Endothelial cell (in vitro differentiated cells): ENCODE results near the gene ZNF143. TPM values are rescaled to one million over a fixed set of nuclear protein-coding genes. Genes with fewer than 3 reads are reported as not detected.
A peak's percentile ranks its signal among the peaks of the same experiment; 100 is the strongest.

Source experiments
- DNase-seq: peaks from one replicate; pipeline ENCODE4 v3.0.0; 2021; ENCODE audit warnings: low spot score
- H3K27ac Mint-ChIP-seq: one replicate; pipeline ENCODE4 v1.8.0; 2021; ENCODE audit warnings: mixed read lengths, inconsistent platforms; ENCODE audit not compliant: unreplicated experiment
- H3K27me3 Mint-ChIP-seq: one replicate; pipeline ENCODE4 v1.8.0; 2021; ENCODE audit warnings: mild to moderate bottlenecking, moderate library complexity, mixed read lengths, inconsistent platforms; ENCODE audit not compliant: unreplicated experiment
- H3K36me3 Mint-ChIP-seq: one replicate; pipeline ENCODE4 v1.8.0; 2021; ENCODE audit warnings: mild to moderate bottlenecking, low read depth, mixed read lengths, inconsistent platforms; ENCODE audit not compliant: unreplicated experiment
- H3K4me1 Mint-ChIP-seq: one replicate; pipeline ENCODE4 v1.8.0; 2021; ENCODE audit warnings: mild to moderate bottlenecking, mixed read lengths, inconsistent platforms; ENCODE audit not compliant: unreplicated experiment
- H3K4me3 Mint-ChIP-seq: one replicate; pipeline ENCODE4 v1.8.0; 2021; ENCODE audit warnings: mild to moderate bottlenecking, mixed read lengths, inconsistent platforms; ENCODE audit not compliant: unreplicated experiment
- H3K9me3 Mint-ChIP-seq: one replicate; pipeline ENCODE4 v1.8.0; 2021; ENCODE audit warnings: mixed read lengths, inconsistent platforms; ENCODE audit not compliant: unreplicated experiment
- total RNA-seq: library from RNA; stranded (reverse); fragmentation: NEBNext Ultra II Directional; extraction: Animal tissue kit (Norgen Biotek cat#: 25700); gene quantifications from one replicate; pipeline ENCODE4 v1.2.1, GENCODE V29; 2021; ENCODE audit not compliant: unreplicated experiment
- TF ChIP-seq, protein P1 (sequence below): fragments of 200-600 bp; sonication (generic); IDR thresholded peaks from one replicate; pipeline ENCODE4 v1.5.0; 2021; ENCODE audit warnings: antibody characterized with exemption; ENCODE audit not compliant: unreplicated experiment

Gene ZNF143
- total RNA-seq, 1 donor from 2014 or later: 27.2 TPM

DNA sequence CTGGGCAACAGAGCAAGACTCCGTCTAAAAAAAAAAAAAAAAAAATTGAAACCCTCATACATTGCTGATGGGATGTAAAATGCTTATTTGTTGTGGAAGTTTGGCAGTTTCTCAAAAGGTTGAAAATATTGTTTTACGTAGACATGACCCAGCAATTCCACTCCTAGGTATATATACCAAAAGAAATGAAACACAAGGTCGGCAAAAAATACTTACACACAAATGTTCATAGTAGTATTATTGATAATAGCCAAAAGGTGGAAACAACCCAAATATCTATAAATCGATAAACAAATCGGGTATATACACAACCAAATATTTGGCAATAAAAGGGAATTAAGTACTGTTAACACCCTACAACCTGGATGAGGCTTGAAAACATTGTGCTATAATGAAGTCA lies 5.1 kb upstream of the ZNF143 start:
- Mint-ChIP-seq H3K27ac (no peak overlapping the region), H3K9me3 (no peaks in the 10 kb centered on the region), H3K36me3 (no peaks in the 10 kb centered on the region), H3K27me3 (peaks cover 7% of the 10 kb centered on the region), H3K4me1 (peaks cover 6% of the 10 kb centered on the region), H3K4me3 (peak overlapping the region; percentile 17)
- no peak for DNase-seq
- TF ChIP-seq, protein P1, sequence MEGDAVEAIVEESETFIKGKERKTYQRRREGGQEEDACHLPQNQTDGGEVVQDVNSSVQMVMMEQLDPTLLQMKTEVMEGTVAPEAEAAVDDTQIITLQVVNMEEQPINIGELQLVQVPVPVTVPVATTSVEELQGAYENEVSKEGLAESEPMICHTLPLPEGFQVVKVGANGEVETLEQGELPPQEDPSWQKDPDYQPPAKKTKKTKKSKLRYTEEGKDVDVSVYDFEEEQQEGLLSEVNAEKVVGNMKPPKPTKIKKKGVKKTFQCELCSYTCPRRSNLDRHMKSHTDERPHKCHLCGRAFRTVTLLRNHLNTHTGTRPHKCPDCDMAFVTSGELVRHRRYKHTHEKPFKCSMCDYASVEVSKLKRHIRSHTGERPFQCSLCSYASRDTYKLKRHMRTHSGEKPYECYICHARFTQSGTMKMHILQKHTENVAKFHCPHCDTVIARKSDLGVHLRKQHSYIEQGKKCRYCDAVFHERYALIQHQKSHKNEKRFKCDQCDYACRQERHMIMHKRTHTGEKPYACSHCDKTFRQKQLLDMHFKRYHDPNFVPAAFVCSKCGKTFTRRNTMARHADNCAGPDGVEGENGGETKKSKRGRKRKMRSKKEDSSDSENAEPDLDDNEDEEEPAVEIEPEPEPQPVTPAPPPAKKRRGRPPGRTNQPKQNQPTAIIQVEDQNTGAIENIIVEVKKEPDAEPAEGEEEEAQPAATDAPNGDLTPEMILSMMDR: no peak

DNA sequence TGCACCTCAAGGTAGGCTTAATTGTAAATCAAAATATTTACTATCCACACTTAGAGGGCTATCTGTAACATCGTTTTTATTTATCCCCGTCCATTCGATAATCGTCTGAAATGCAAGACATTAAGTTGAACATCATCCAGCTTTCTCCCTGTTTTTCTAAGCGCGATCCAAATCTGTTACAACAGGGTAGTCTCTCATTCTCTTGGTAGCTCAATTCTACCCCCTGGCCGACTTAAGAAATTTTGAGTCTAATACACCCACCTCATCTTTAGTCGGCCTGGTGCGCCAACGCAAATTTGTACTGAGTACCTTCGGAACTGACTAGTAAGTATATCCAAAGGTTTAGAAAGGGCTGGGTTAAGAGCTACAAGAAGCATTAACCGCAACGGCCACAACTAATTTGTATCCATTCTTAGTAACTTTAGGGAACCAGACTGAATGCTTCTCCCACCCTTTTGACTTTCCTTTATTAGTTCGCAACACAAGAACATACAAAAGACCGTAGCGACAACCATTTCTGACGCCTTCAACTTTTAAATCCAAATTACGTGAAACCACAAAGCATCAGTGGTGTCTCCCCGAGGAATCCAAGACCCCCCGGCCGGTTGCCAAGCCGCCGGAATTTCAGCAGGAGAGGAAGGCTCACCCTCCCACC lies 1.0 kb upstream of the ZNF143 start:
- no peaks in the 10 kb centered on the region for H3K9me3 Mint-ChIP-seq
- DNase-seq: no peak
- H3K36me3 Mint-ChIP-seq: peaks cover 3% of the 10 kb centered on the region
- peak overlapping the region; percentile 99 for H3K27ac Mint-ChIP-seq
- TF ChIP-seq, protein P1: no peak
- peaks cover 8% of the 10 kb centered on the region for H3K27me3 Mint-ChIP-seq
- H3K4me1 Mint-ChIP-seq: peaks cover 16% of the 10 kb centered on the region
- peak overlapping the region; percentile 99 for H3K4me3 Mint-ChIP-seq

DNA sequence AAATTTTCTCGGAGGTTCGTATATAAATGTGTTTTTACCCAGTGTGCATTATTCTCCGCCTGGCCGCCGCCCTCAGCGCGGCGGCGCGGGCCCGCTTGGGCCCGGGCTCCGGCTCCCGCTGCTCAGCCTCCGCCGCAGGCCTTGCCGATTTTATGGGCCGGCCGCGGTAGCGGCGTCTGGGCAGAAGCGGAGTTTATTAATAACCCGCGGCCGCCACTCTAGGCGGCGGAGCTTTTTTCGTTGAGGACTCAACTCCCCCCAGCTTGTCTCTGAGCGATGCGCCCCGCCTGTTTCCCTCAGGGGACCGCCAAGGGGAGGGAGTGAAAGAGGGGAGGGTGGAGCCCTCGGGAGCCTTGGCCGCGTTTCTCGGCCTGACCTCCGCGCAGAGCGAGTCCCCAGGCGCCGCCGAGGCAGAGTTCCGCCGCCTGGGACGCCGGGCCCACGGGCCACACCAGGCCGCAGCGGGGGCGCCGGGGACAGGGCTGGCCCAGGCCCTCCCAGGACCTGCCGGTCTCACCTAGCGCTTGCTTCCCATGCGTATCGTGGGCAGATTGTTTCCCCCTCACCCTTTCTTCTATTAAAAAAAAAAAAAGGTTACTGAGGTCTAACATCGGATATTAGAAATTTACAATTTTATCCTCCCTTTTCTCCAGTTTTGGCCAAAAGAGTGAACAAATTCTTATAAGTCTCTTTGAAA lies 399 bp downstream of the ZNF143 start:
- H3K27me3 Mint-ChIP-seq: peaks cover 8% of the 10 kb centered on the region
- peaks cover 16% of the 10 kb centered on the region for H3K4me1 Mint-ChIP-seq
- H3K27ac Mint-ChIP-seq: peak overlapping the region; percentile 99
- peaks cover 3% of the 10 kb centered on the region for H3K36me3 Mint-ChIP-seq
- TF ChIP-seq, protein P1: no peak
- peak overlapping the region; percentile 99 for H3K4me3 Mint-ChIP-seq
- H3K9me3 Mint-ChIP-seq: no peaks in the 10 kb centered on the region
- peak; percentile 75 for DNase-seq

DNA sequence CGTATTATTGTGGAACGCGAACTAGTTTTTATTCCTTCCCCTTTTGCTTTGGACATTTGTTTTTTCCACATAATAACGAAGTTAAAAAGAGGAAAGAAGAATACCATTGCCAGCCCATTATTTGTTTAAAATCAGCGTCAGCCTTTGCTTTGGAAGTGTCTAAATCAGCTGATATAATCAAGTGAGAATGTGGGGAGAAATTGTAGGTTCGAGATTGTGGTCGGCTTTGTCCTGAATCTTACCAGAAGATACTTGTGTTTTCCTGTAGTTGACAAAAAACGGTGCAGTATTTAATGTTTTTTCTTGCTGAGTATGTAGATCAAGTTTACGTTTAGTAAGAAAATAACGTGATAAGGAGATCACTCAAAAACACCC lies 935 bp downstream of the ZNF143 start:
- H3K4me1 Mint-ChIP-seq: peaks cover 16% of the 10 kb centered on the region
- TF ChIP-seq, protein P1: no peak
- peaks cover 3% of the 10 kb centered on the region for H3K36me3 Mint-ChIP-seq
- H3K4me3 Mint-ChIP-seq: peak overlapping the region; percentile 90
- no peak for DNase-seq
- H3K27ac Mint-ChIP-seq: peak overlapping the region; percentile 96
- peaks cover 8% of the 10 kb centered on the region for H3K27me3 Mint-ChIP-seq
- no peaks in the 10 kb centered on the region for H3K9me3 Mint-ChIP-seq

DNA sequence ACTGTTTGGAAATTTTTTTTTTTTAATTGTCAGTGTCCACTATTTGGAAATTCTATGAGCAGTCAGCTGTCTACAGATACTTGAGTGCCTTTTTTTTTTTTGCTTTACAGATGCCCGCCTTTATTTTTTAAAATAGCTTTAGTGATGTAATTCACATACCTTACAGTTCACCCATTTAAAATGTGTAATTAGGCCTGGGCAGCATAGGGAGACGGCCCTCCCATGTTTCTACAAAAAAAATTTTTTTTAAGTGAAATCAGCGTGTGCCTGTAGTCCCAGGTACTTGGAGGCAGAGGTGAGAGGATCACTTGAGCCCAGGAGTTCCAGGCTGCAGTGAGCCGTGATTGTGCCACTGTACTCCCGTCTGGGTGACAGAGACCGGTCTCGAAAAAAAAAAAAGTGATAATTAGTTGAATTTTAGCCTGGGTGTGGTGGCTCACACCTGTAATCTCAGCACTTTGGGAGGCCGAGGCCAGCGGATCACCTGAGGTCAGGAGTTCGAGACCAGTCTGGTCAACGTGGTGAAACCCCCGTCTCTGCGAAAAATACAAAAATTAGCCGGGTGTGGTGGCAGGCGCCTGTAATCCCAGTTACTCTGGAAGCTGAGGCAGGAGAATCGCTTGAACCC lies 1.5 kb downstream of the ZNF143 start:
- H3K27me3 Mint-ChIP-seq: peaks cover 8% of the 10 kb centered on the region
- no peak for DNase-seq
- peaks cover 3% of the 10 kb centered on the region for H3K36me3 Mint-ChIP-seq
- peaks cover 16% of the 10 kb centered on the region for H3K4me1 Mint-ChIP-seq
- H3K27ac Mint-ChIP-seq: peak overlapping the region; percentile 96
- peak overlapping the region; percentile 90 for H3K4me3 Mint-ChIP-seq
- no peaks in the 10 kb centered on the region for H3K9me3 Mint-ChIP-seq
- TF ChIP-seq, protein P1: no peak
